Upper lobe of right lung (tissue), 1 donor: Measurements from ENCODE around the gene KCTD14. TPM values are rescaled to one million over a fixed set of nuclear protein-coding genes. Genes with fewer than 3 reads are reported as not detected.
A peak's percentile ranks its signal among the peaks of the same experiment; 100 is the strongest.

ENCODE experiments used
- ATAC-seq: fragments of 200-7000 bp; cut with Tn5 transposase; one replicate; pipeline ENCODE4 v1.9.1; 2020; ENCODE audit warnings: mild to moderate bottlenecking, moderate library complexity
- DNase-seq: peaks from one replicate; pipeline ENCODE4 v3.0.0-alpha.2; 2020
- H3K27ac ChIP-seq: fragments of 200-600 bp; one replicate; pipeline ENCODE4 v1.8.0; 2022
- H3K27me3 ChIP-seq: fragments of 200-600 bp; one replicate; pipeline ENCODE4 v1.8.0; 2022; ENCODE audit warnings: mild to moderate bottlenecking
- H3K36me3 ChIP-seq: fragments of 200-600 bp; one replicate; pipeline ENCODE4 v1.8.0; 2022
- H3K4me1 ChIP-seq: fragments of 200-600 bp; one replicate; pipeline ENCODE4 v1.8.0; 2022
- H3K4me3 ChIP-seq: fragments of 200-600 bp; one replicate; pipeline ENCODE4 v1.8.0; 2022; ENCODE audit warnings: mild to moderate bottlenecking
- H3K9me3 ChIP-seq: fragments of 200-600 bp; one replicate; pipeline ENCODE4 v1.8.0; 2022
- CTCF ChIP-seq: fragments of 200-600 bp; IDR thresholded peaks from one replicate; pipeline ENCODE4 v1.8.0; 2022; ENCODE audit warnings: antibody characterized with exemption
- intact Hi-C: fragments of 100-400 bp; cut with DNase I; formaldehyde crosslinking; loops from one replicate; pipeline ENCODE4 v1.11.0; 2022
- total RNA-seq: library from RNA; stranded (reverse); fragmentation: NEBNext Ultra II Directional; extraction: Animal tissue kit (Norgen Biotek cat#: 25700); gene quantifications from one replicate; pipeline ENCODE4 v1.2.1, GENCODE V29; 2021
- donor health status: DM: no; HTN: yes; CAD: no; lungs with severe emphysema.

The KCTD14 gene
- total RNA-seq, 1 donor from 2014 or later: 13.6 TPM

DNA sequence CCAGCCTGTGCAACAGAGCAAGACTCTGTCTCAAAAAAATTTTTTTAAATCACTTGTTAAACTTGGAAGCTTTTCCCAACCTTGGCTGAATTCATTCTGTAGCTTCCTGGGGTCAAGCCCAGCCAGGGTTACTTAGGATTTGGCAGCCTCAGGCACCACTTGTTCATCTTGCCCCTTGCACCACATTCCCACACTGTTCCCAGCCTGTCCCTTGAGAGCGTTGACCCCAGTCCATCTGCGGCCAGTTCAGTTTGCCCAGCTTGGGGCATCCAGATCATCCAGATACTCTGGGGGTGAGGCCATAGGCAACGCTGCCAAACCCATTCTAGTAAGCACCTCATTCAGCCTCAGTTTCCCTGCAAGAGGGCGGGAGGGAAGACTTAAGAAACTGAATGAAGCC, 31.9 kb upstream of the KCTD14 start:
- Histone ChIP-seq H3K27ac (no peak overlapping the region), H3K27me3 (no peaks in the 10 kb centered on the region), H3K4me3 (no peak overlapping the region), H3K9me3 (no peaks in the 10 kb centered on the region), H3K4me1 (no peaks in the 10 kb centered on the region), H3K36me3 (no peaks in the 10 kb centered on the region)
- intact Hi-C loops: no loop called here
- ATAC-seq: no peak
- no peak for TF ChIP-seq CTCF
- no peak for DNase-seq

- Histone ChIP-seq H3K27ac (no peak overlapping the region), H3K9me3 (no peaks in the 10 kb centered on the region), H3K4me3 (no peak overlapping the region), H3K36me3 (no peaks in the 10 kb centered on the region), H3K27me3 (no peaks in the 10 kb centered on the region), H3K4me1 (no peaks in the 10 kb centered on the region)
- TF ChIP-seq CTCF: no peak
- intact Hi-C loops: no loop called here
- DNase-seq (no peak), ATAC-seq (no peak)
Measured at GRCh38 chr11:78050964-78051831, 28.1 kb upstream of the KCTD14 start.

- no peak for TF ChIP-seq CTCF
- intact Hi-C loops: no loop called here
Measured at GRCh38 chr11:78049348-78049747, 26.3 kb upstream of the KCTD14 start.

GRCh38 chr11:78048561-78048960, 25.5 kb upstream of the KCTD14 start:
- H3K4me3 ChIP-seq: no peak overlapping the region
- no peaks in the 10 kb centered on the region for H3K27me3 ChIP-seq
- intact Hi-C loops: no loop called here
- no peaks in the 10 kb centered on the region for H3K36me3 ChIP-seq
- no peak for ATAC-seq
- no peak for TF ChIP-seq CTCF
- H3K27ac ChIP-seq: no peak overlapping the region
- peaks cover 9% of the 10 kb centered on the region for H3K4me1 ChIP-seq
- DNase-seq: no peak
- H3K9me3 ChIP-seq: no peaks in the 10 kb centered on the region

More at GRCh38 chr11:78049348-78049747, 26.3 kb upstream of the KCTD14 start:
- ATAC-seq (no peak), DNase-seq (no peak)
- Histone ChIP-seq H3K4me3 (no peak overlapping the region), H3K4me1 (peaks cover 9% of the 10 kb centered on the region), H3K27ac (no peak overlapping the region), H3K27me3 (no peaks in the 10 kb centered on the region), H3K9me3 (no peaks in the 10 kb centered on the region), H3K36me3 (no peaks in the 10 kb centered on the region)

DNA sequence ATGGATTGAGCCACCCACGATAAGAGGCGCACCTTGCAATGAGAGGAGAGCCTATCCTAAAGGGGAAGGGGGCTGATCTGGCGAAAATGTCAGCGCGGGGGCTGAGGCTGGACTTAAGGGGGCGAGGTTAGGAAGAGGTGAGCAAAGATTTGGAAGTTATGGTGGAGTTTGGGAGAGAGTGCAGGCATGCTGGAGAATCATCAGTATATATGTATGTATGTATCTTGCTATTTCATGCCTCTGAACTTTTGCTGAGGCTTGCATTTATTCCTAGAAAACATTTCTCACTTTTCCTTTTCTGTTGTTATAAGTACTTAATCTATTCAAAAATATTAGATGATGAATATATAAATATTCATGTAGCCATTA, 23.4 kb upstream of the KCTD14 start:
- no peak overlapping the region for H3K27ac ChIP-seq
- ATAC-seq: no peak
- no peak for TF ChIP-seq CTCF
- no peaks in the 10 kb centered on the region for H3K36me3 ChIP-seq
- H3K4me1 ChIP-seq: peaks cover 9% of the 10 kb centered on the region
- intact Hi-C loops: no loop called here
- peak overlapping the region; percentile 50 for H3K4me3 ChIP-seq
- H3K27me3 ChIP-seq: no peaks in the 10 kb centered on the region
- H3K9me3 ChIP-seq: no peaks in the 10 kb centered on the region
- no peak for DNase-seq
